ENCODE data around the gene STARD7.

STARD7 gene

GRCh38 chr2:96198921-96199320 is 9.7 kb downstream of the STARD7 start:
- Histone ChIP-seq H3K36me3 (peaks cover 16 to 86% (median 49%) of the 10 kb centered on the region in 11 experiments), H3K27me3 (no peaks in the 10 kb centered on the region), H4K20me1 (peaks cover 96 to 100% (median 100%) of the 10 kb centered on the region in 11 experiments; a peak in 21 of 22 replicates), H3K4me1 (peaks cover 19 to 66% (median 25%) of the 10 kb centered on the region in 10 experiments), H3K4me3 (no peak overlapping the region), H3K9ac (no peak overlapping the region), H3K27ac (0 out of 22 replicates have a peak overlapping the region, but pooled peaks of 1 of the 11 experiments have one; percentile 8), H3K4me2 (peak overlapping the region in 3 of 11 experiments; percentile 60 to 75 (median 70); a peak in 5 of 22 replicates), H3K9me3 (replicated peaks in 1 of 11) (no peaks in the 10 kb centered on the region)
- no peak for TF ChIP-seq Cebpa-rat (IDR thresholded peaks at IDR 0.05)

GRCh38 chr2:96197546-96198255 is 10.9 kb downstream of the STARD7 start:
- peaks cover 8 to 54% (median 13%) of the 10 kb centered on the region in 10 experiments; a peak in 17 of 20 replicates for H3K4me1 ChIP-seq
- H3K9ac ChIP-seq = no peak overlapping the region
- H3K36me3 ChIP-seq = peaks cover 28 to 86% (median 54%) of the 10 kb centered on the region in 11 experiments
- peaks cover 87 to 100% (median 96%) of the 10 kb centered on the region in 11 experiments; a peak in 21 of 22 replicates for H4K20me1 ChIP-seq
- H3K27me3 ChIP-seq = no peaks in the 10 kb centered on the region
- H3K4me3 ChIP-seq = no peak overlapping the region
- H3K4me2 ChIP-seq = peak overlapping the region in 3 of 11 experiments; percentile 7 to 75 (median 24); a peak in 2 of 22 replicates
- no peak for TF ChIP-seq Cebpa-rat (IDR thresholded peaks at IDR 0.05)
- H3K9me3 ChIP-seq (replicated peaks in 1 of 11) = no peaks in the 10 kb centered on the region
- no peak overlapping the region for H3K27ac ChIP-seq

DNA sequence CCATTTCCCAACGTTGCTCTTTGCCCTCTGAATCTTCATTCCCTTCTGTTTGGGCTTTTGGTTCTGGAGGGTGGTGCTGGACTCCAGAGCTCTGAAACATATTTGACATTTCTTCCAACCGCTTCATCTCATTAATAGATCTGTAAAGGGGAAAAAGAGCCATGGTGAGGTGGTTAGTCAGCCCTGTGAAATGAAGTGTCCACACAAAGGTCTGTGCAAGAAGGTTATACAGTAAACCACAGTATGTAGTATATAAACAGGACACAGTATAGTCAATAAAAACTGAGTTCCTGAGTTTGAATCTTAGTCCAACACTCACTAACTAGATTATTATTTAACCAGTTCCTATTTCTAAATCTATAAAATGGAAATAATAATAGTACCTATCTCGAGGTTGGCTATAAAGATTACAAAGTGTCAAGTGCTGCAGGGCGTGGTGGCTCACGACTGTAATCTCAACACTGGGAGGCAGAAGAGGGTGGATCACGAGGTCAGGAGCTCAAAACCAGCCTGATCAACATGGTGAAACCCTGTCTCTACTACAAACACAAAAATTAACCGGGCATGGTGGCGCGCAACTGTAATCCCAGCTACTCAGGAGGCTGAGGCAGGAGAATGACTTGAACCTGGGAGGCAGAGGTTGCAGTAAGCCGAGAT is 13.1 kb downstream of the STARD7 start:
- no peak overlapping the region for H3K27ac ChIP-seq
- no peak overlapping the region for H3K9ac ChIP-seq
- peaks cover 66 to 100% (median 90%) of the 10 kb centered on the region in 11 experiments; a peak in 21 of 22 replicates for H4K20me1 ChIP-seq
- H3K9me3 ChIP-seq (replicated peaks in 1 of 11) = no peaks in the 10 kb centered on the region
- no peak overlapping the region for H3K4me3 ChIP-seq
- TF ChIP-seq Cebpa-rat (IDR thresholded peaks at IDR 0.05) = no peak
- no peaks in the 10 kb centered on the region for H3K27me3 ChIP-seq
- H3K36me3 ChIP-seq = peaks cover 50 to 86% (median 68%) of the 10 kb centered on the region in 11 experiments
- peaks cover 0 to 32% (median 6%) of the 10 kb centered on the region in 10 experiments; a peak in 9 of 20 replicates for H3K4me1 ChIP-seq
- H3K4me2 ChIP-seq = no peak overlapping the region

- no peak for TF ChIP-seq Cebpa-rat (IDR thresholded peaks at IDR 0.05)
- no peak overlapping the region for H3K9ac ChIP-seq
- H3K9me3 ChIP-seq (replicated peaks in 1 of 11) = no peaks in the 10 kb centered on the region
- no peaks in the 10 kb centered on the region for H3K27me3 ChIP-seq
- peaks cover 84 to 100% (median 95%) of the 10 kb centered on the region in 11 experiments for H3K36me3 ChIP-seq
- H3K4me3 ChIP-seq = no peak overlapping the region
- no peak overlapping the region for H3K4me2 ChIP-seq
- peaks cover 31 to 91% (median 71%) of the 10 kb centered on the region in 11 experiments; a peak in 21 of 22 replicates for H4K20me1 ChIP-seq
- H3K4me1 ChIP-seq = peaks cover 0 to 6% (median 0%) of the 10 kb centered on the region in 10 experiments; a peak in 1 of 20 replicates
- H3K27ac ChIP-seq = no peak overlapping the region
These were observed 16.5 kb downstream of the STARD7 start for GRCh38 chr2:96191937-96192670.

DNA sequence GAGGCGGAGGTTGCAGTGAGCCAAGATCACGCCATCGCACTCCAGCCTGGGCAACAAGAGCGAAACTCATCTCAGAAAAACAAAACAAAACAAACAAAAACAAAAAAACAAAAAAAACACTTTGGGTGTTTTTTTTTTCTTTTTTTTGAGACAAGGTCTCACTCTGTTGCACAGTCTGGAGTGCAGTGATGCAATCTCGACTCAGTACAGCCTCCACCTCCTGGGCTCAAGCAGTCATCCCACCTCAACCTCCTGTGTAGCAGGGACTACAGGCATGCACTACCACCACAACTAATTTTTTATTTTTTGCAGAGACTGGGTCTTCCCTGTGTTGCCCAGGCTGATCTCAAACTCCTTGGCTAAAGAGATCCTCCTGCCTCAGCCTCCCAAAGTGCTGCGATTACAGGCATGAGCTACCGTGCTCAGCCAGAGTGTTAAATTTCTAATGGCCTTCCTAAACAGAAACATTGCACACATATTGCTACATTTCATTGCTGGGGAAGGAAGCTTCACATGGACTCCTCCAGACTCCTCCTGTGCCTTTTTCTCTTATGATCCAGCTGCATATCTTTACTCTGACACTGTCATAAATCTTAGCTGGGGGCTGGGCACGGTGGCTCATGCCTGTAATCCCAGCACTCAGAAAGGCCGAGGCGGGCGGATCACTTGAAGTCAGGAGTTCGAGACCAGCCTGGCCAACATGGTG is 19.7 kb downstream of the STARD7 start:
- Histone ChIP-seq H4K20me1 (peaks cover 2 to 87% (median 66%) of the 10 kb centered on the region in 11 experiments; a peak in 19 of 22 replicates), H3K4me3 (no peak overlapping the region), H3K9ac (no peak overlapping the region), H3K9me3 (replicated peaks in 1 of 11) (no peaks in the 10 kb centered on the region), H3K27ac (no peak overlapping the region), H3K36me3 (peaks cover 98 to 100% (median 100%) of the 10 kb centered on the region in 11 experiments), H3K4me2 (no peak overlapping the region), H3K4me1 (peaks cover 0 to 26% (median 0%) of the 10 kb centered on the region in 10 experiments; a peak in 3 of 20 replicates), H3K27me3 (no peaks in the 10 kb centered on the region)
- no peak for TF ChIP-seq Cebpa-rat (IDR thresholded peaks at IDR 0.05)

GRCh38 chr2:96186562-96186961 is 22.1 kb downstream of the STARD7 start:
- H3K4me3 ChIP-seq = no peak overlapping the region
- no peak for TF ChIP-seq Cebpa-rat (IDR thresholded peaks at IDR 0.05)

GRCh38 chr2:96185516-96185915 is 23.1 kb downstream of the STARD7 start:
- peaks cover 0 to 61% (median 41%) of the 10 kb centered on the region in 11 experiments; a peak in 17 of 22 replicates for H4K20me1 ChIP-seq
- peaks cover 4 to 26% (median 8%) of the 10 kb centered on the region in 10 experiments; a peak in 14 of 20 replicates for H3K4me1 ChIP-seq
- H3K36me3 ChIP-seq = peaks cover 72 to 79% (median 76%) of the 10 kb centered on the region in 11 experiments
- no peak for TF ChIP-seq Cebpa-rat (IDR thresholded peaks at IDR 0.05)
- H3K27me3 ChIP-seq = no peaks in the 10 kb centered on the region
- H3K9ac ChIP-seq = 0 out of 22 replicates have a peak overlapping the region, but pooled peaks of 1 of the 11 experiments have one; percentile 30
- H3K4me3 ChIP-seq = no peak overlapping the region
- H3K4me2 ChIP-seq = peak overlapping the region in 1 of 11 experiments; percentile 6; a peak in 1 of 22 replicates
- H3K27ac ChIP-seq = no peak overlapping the region
- no peaks in the 10 kb centered on the region for H3K9me3 ChIP-seq (replicated peaks in 1 of 11)

More at GRCh38 chr2:96186562-96186961, 22.1 kb downstream of the STARD7 start:
- H3K4me2 ChIP-seq = no peak overlapping the region
- peaks cover 82 to 89% (median 86%) of the 10 kb centered on the region in 11 experiments for H3K36me3 ChIP-seq
- peaks cover 0 to 71% (median 47%) of the 10 kb centered on the region in 11 experiments; a peak in 19 of 22 replicates for H4K20me1 ChIP-seq
- no peak overlapping the region for H3K27ac ChIP-seq
- no peaks in the 10 kb centered on the region for H3K27me3 ChIP-seq
- no peak overlapping the region for H3K9ac ChIP-seq
- no peaks in the 10 kb centered on the region for H3K9me3 ChIP-seq (replicated peaks in 1 of 11)
- H3K4me1 ChIP-seq = peaks cover 0 to 26% (median 0%) of the 10 kb centered on the region in 10 experiments; a peak in 3 of 20 replicates

DNA sequence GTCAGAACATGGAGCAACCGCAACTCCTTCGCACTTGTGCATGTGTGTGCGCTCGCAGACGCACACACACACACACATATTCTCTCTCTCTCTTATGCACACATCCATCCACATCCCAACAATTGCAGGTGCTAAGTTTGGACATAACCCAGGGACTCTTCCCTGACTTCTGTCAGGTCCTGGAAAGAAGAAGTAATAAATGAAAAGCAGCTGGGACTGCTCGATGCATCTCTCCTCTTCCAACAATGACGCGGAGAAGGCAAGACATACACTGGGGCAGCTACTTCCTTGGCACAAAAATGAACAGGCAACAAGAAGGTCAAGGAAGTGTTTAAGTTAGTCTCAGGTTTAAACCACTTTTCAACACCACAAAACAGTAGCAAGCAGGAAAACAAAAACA is 23.6 kb downstream of the STARD7 start:
- no peak for TF ChIP-seq Cebpa-rat (IDR thresholded peaks at IDR 0.05)
- Histone ChIP-seq H3K4me1 (peaks cover 4 to 26% (median 9%) of the 10 kb centered on the region in 10 experiments; a peak in 14 of 20 replicates), H3K36me3 (peaks cover 67 to 73% (median 70%) of the 10 kb centered on the region in 11 experiments), H3K4me3 (no peak overlapping the region), H4K20me1 (peaks cover 0 to 56% (median 39%) of the 10 kb centered on the region in 11 experiments; a peak in 17 of 22 replicates), H3K27ac (no peak overlapping the region), H3K4me2 (no peak overlapping the region), H3K9me3 (replicated peaks in 1 of 11) (no peaks in the 10 kb centered on the region), H3K27me3 (no peaks in the 10 kb centered on the region), H3K9ac (no peak overlapping the region)
